ENCODE measurements around the gene GPRIN2.
"Not testable (repeated sequence)": the region's sequence is repeated elsewhere in the genome, so short reads cannot be mapped to it uniquely, and the experiment has no call there.

DNA sequence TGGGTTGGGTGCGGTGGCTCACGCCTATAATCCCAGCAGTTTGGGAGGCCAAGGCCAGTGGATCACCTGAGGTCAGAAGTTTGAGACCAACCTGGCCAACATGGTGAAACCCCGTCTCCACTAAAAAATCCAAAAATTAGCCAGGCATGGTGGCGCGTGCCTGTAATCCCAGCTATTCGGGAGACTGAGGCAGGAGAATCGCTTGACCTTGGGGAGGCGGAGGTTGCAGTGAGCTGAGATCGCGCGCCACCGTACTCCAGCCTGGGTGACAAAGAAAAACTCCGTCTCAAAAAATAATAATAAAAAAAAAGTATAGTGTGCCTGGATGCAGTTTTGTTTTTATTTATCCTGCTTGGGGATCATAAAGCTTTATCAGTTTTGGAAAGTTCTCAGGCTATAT is 36.8 kb upstream of the GPRIN2 start:
- TF ChIP-seq POLR2A (IDR thresholded peaks at IDR 0.05; ENCODE audit: low read length); GATA1 (IDR thresholded peaks at IDR 0.05; ENCODE audit: low read depth, low read length): not testable (repeated sequence)

Data from erythroblast (primary cell).